ENCODE data around the gene PID1. TPM values are rescaled to one million over a fixed set of nuclear protein-coding genes. Genes with fewer than 3 reads are reported as not detected.

PID1 gene
- total RNA-seq, 1 donor from 2014 or later: 0.95 TPM

- Mint-ChIP-seq H3K36me3 (ENCODE audit: low read depth) (no peaks in the 10 kb centered on the region), H3K9me3 (ENCODE audit: low read depth) (peaks cover 7% of the 10 kb centered on the region), H3K27me3 (ENCODE audit: low read depth) (peaks cover 5% of the 10 kb centered on the region), H3K27ac (ENCODE audit: unreplicated experiment) (no peak overlapping the region), H3K4me1 (ENCODE audit: low read depth) (no peaks in the 10 kb centered on the region), H3K4me3 (ENCODE audit: unreplicated experiment) (no peak overlapping the region)
- TF ChIP-seq CTCF (IDR thresholded peaks at IDR 0.05): no peak
- DNase-seq (ENCODE audit: low spot score): no peak
Measured at GRCh38 chr2:229129738-229130371, 141.2 kb downstream of the PID1 start.

DNA sequence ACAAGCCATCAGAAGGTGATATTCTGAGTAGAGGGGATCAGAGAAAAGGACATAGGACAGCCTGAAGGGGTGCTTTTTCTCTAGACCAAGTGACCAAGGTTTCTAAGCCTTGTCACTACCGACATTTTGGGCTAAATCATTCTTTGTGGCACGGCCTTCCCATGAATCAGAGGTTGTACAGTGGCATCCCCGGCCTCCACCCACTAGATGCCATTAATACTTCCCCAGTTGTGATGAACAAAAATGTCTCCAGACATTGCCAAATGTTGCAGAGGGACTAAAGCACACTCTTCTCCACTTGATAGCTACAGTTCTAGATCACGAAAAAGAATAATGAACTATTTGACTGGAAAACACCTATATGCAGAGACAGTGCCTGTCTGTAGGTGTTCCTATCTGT is 143.6 kb downstream of the PID1 start:
- Mint-ChIP-seq H3K4me3 (ENCODE audit: unreplicated experiment) (no peak overlapping the region), H3K9me3 (ENCODE audit: low read depth) (peaks cover 17% of the 10 kb centered on the region), H3K27me3 (ENCODE audit: low read depth) (peaks cover 5% of the 10 kb centered on the region), H3K27ac (ENCODE audit: unreplicated experiment) (no peak overlapping the region), H3K36me3 (ENCODE audit: low read depth) (no peaks in the 10 kb centered on the region), H3K4me1 (ENCODE audit: low read depth) (no peaks in the 10 kb centered on the region)
- no peak for TF ChIP-seq CTCF (IDR thresholded peaks at IDR 0.05)
- no peak for DNase-seq (ENCODE audit: low spot score)

DNA sequence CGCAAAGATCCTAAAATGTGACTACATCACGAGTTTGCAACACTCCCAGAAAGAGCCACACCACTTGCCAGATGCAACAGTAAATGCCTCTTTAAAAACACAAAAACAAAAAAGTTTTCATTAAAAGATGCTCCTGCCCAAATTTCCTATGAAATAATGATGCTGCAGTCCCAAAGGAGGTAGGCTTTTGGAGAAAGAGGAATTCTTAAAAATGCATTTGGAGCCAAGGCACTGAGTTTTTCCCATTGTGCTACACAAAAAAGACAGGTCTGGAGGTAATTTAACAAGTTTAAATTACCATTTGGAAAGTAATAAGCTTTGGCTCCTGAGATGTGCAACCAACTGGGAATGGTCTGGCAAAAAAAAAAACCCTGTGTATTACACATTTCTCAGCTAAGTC is 145.0 kb downstream of the PID1 start:
- Mint-ChIP-seq H3K4me3 (ENCODE audit: unreplicated experiment) (no peak overlapping the region), H3K36me3 (ENCODE audit: low read depth) (no peaks in the 10 kb centered on the region), H3K27me3 (ENCODE audit: low read depth) (peaks cover 5% of the 10 kb centered on the region), H3K4me1 (ENCODE audit: low read depth) (no peaks in the 10 kb centered on the region), H3K27ac (ENCODE audit: unreplicated experiment) (no peak overlapping the region), H3K9me3 (ENCODE audit: low read depth) (peaks cover 17% of the 10 kb centered on the region)
- TF ChIP-seq CTCF (IDR thresholded peaks at IDR 0.05): no peak
- DNase-seq (ENCODE audit: low spot score): no peak

DNA sequence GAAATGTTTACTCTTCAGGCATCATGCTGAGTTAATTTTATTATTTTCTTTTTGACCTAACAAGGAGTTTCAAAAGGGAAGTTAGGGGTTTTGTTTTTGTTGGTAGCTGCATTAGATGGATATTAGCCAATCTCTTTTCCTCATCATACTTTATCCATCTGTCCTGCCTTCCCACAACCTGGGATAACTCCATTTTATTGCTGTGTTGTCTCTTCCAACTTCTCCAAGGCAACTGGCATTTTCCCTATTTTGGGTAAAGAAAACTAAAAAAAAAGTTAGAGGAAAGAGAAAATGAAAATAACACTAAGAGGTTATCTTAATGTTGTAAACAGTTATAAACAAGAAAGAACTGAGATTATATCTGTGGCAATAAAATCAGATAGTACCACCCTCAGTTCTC is 147.0 kb downstream of the PID1 start:
- no peak for TF ChIP-seq CTCF (IDR thresholded peaks at IDR 0.05)
- Mint-ChIP-seq H3K36me3 (ENCODE audit: low read depth) (no peaks in the 10 kb centered on the region), H3K4me3 (ENCODE audit: unreplicated experiment) (no peak overlapping the region), H3K27ac (ENCODE audit: unreplicated experiment) (no peak overlapping the region), H3K4me1 (ENCODE audit: low read depth) (no peaks in the 10 kb centered on the region), H3K9me3 (ENCODE audit: low read depth) (peaks cover 17% of the 10 kb centered on the region), H3K27me3 (ENCODE audit: low read depth) (no peaks in the 10 kb centered on the region)
- DNase-seq (ENCODE audit: low spot score): no peak

DNA sequence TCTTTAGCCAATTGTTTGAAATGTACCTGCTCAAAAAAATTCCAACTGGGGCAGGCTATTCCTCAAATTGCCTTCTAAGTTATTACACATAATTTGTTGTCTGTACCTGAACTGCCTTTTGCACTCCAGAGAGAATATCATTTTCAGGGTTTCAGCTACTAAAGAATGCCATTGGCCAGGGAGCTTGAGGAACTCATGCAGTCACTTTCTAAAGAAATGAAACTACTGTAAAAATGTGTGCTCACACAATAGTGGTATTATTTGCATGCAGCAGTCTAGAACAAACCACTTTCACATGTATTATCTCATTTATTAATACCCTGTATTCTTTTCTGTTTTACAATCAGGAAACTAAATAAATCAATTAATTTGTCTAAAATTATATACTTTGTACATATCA is 152.2 kb downstream of the PID1 start:
- no peak for TF ChIP-seq CTCF (IDR thresholded peaks at IDR 0.05)
- Mint-ChIP-seq H3K4me1 (ENCODE audit: low read depth) (no peaks in the 10 kb centered on the region), H3K4me3 (ENCODE audit: unreplicated experiment) (no peak overlapping the region), H3K36me3 (ENCODE audit: low read depth) (no peaks in the 10 kb centered on the region), H3K27me3 (ENCODE audit: low read depth) (no peaks in the 10 kb centered on the region), H3K27ac (ENCODE audit: unreplicated experiment) (no peak overlapping the region), H3K9me3 (ENCODE audit: low read depth) (peaks cover 14% of the 10 kb centered on the region)
- no peak for DNase-seq (ENCODE audit: low spot score)
